Stimulated activated CD8-positive, alpha-beta memory T cell treated with anti-CD3 and anti-CD28 coated beads, Interleukin-4, amount 100 ng/mL, for 24 hours (primary cell): ENCODE results near the gene ASMTL.
"Not testable (repeated sequence)": the region's sequence is repeated elsewhere in the genome, so short reads cannot be mapped to it uniquely, and the experiment has no call there.

Experiments used
- DNase-seq: peaks from one replicate; pipeline ENCODE4 v3.0.0-alpha.2; 2020; ENCODE audit warnings: low read depth

The ASMTL gene, protein sequence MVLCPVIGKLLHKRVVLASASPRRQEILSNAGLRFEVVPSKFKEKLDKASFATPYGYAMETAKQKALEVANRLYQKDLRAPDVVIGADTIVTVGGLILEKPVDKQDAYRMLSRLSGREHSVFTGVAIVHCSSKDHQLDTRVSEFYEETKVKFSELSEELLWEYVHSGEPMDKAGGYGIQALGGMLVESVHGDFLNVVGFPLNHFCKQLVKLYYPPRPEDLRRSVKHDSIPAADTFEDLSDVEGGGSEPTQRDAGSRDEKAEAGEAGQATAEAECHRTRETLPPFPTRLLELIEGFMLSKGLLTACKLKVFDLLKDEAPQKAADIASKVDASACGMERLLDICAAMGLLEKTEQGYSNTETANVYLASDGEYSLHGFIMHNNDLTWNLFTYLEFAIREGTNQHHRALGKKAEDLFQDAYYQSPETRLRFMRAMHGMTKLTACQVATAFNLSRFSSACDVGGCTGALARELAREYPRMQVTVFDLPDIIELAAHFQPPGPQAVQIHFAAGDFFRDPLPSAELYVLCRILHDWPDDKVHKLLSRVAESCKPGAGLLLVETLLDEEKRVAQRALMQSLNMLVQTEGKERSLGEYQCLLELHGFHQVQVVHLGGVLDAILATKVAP

DNA sequence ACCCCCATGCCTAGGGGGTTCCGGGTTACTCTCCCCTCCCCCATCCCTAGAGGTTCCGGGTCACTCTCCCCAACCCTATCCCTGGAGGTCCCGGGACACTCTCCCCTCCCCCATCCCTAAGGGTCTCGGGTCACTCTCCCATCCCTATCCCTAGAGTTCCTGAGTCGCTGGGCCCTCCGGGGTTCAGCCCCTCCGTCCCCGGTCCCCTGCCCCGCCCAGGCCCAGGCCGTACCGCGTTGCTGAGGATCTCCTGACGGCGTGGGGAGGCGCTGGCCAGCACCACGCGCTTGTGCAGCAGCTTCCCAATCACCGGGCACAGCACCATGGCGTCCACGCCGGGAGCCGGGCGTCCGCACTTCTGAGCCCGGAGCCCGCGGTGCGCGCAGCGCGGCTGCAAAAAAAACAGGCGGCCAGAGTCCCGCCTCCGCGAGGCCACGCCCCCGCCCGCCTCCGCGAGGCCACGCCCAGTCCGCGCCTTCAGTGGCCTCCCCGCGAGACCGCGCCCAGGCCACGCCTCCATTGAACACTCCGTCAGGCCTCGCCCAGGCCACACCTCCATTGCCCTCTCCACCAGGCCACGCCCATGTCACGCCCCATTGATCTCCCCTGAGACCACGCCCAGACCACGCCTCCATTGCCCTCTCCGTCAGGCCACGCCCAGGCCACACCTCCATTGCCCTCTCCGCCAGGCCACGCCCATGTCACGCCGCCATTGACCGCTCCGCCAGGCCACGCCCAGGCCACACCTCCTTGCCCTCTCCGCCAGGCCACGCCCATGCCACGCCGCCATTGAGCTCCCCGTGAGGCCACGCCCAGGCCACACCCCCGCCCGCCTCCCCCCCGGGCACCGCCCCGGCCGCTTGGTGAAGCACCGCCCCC lies at the start of gene ASMTL:
Gene ASMTL (minus strand): TSS at position 394 of the 879 bp plus-strand sequence. CDS start 69 bp downstream, at position 325.
- DNase-seq = peak; percentile 100

DNA sequence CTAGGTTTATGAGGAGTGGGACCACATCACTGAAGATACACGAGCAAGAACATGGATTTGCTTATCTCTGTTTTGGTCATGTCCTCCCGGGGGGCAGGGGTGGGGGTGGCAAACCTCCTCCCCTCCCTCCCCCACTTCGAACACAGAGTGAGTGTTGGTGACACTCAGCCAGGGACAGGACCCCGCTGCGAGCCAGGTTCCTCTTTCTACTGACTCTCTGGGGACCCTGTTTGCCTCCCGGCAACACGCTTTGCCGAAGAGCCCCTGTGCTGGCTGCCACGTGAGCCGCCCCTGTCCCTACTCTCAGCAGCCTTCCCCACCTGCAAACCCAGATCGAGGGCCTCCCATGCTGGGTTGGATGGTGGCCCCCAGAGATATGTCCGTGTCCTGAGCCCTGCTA lies 49.5 kb upstream of the ASMTL start:
- DNase-seq = no peak

DNA sequence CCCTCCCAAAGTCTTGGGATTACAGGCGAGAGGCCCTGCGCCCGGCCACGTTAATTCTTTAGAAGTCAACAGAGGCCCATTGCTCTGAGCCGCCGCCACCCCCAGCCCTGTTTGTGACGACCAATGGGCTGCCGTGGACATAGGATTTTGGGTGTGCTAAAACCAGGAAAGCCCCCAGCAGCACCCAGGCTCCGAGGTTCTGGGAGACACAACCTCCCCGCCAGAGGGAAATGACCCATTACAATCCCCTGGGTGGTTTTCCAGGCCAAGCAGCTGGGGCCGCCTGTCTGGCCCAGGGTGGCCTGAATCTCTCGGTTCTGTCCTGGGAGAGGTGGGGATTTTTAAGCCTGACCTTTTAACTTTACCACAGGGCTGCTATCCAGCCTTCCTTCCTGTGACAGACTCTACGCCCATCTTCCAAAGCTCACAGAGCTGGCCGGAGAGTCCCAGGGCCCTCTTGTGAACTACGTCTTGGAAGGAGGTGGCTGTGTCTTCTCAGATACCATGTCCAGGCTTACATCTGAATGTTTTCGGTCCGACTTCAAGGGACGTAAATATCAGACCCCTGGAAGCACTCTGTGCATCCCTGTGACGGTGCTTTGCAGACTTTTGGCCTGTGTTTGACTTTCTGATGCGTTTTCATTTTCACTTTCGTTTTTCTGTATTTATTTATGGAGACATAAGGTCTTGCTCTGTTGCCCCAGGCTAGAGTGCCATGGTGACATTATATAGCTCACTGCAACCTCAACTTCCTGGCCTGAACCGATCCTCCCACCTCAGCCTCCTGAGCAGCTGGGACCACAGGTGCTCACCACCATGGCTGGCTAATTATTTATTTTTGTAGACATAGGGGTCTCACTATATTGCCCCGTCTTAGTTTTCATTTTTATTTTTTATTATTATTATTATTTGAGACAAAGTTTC lies 48.3 kb upstream of the ASMTL start:
- no peak for DNase-seq

DNA sequence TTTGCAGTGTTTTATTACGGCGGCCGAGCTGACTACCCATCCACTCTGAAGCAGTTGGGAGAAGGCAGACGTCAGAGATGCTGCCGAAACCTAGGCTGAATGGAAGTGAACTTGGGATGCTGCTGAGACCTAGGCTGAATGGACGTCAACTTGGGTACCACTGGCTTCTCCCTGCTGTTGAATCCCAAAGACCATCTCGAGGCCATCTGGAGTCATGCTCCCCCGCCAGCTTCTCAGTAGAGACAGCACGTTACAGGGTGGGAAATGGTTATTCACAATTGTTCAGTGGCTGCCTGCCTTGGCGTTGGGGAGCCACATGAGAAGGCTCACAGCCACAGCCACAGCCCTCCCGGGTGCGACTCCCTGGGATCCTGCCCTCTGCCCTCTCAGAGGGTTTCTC lies 43.4 kb upstream of the ASMTL start:
- DNase-seq = no peak

DNA sequence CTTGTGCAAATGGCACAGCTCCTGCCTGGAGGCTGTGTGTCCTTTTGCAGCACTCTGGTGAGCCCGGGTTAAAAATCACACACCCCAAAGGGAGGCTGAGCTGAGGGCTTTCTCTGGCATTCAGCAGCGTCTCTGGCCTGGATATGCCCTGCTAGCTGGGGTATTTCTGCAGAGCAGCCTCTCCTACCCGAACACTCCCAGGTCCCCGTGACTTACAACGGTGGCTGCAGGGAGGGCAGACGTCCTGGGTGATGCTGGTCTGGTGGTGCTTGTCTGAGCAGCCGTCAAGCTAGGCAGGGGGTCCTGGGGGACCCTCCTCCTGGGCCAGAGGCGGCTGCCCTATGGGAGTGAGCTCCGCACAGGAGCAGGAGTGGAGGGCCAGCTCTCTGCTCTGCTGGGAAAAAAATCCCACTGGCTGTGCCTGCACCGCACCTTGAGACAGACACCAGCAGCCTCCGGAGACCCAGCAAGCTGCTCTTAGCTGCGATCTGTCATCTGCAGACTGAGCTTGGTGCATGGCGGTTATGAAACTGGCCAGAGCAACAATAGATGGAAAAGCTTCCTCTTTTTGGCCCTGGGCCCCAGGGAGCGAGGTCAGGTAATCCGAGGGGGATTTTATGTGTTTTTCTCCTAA lies 41.3 kb upstream of the ASMTL start:
- DNase-seq = no peak

DNA sequence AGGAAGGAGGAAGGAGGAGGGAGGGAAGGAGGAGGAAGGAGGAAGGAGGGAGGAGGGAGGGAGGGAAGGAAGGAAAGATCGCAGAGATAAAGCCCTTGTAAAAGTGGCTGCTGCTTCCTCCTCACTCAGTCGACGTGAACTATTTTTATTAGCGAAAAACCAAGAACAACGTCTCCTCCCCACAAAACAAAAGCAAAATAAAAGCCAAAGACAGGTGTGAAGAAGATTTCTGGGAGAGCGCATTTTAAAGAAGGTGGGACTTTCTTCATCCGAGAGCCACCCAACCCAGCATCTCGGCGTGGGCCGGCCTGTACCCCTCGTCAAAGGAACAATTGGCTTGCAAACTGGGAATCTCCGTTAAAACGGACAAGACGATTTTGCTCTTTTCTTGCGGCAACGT lies 40.7 kb upstream of the ASMTL start:
- no peak for DNase-seq

DNA sequence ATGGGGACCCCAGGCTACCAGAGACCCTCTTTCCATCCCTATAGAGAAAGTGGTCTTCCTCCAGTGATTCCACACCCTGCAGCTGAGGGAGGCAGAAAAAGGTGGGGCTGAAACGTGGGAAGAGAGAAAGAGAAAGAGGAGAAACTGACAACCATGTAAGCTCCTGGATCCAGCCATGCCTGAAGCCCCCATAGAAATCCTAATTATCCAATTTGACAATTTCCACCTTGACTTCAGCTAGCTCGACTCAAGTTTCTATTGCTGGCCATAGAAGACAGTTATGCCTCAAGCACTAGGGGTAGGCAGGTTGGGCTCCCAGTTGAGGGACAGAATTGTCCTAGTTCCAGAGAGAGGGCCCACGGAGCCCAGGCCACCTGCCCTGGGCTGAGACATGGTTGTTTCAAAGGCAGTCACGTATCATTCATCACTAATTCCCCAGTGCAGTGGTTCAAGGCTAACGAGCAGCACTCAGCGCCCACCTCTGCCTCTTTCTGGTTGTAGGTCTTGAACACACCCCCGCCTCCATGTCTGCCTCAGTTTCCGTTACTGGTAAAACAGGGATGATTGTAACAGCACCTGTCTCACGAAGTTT lies 39.8 kb upstream of the ASMTL start:
- DNase-seq = no peak

DNA sequence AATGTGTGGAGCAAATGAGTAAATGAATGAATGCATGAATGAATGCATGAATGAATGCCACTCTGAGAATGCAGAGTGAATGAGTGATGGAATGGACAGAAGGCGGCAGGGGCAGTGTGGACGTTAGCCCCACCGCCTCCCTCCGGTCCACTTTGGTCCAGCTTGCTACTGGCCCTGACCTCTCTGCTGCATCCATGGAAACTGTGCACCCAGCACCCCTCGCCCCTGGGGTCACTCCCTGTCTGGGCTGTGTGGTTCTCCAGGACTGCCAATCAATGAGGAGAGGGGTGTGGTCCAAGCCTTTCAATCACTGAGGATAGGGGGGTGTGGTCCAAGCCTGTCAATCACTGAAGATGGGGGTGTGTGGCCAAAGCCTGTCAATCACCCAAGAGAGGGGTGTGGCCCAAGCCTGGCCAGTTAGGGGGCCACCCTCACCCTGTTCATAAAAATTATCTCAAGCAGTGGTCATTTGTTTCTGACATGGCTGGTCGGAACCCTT lies 39.2 kb upstream of the ASMTL start:
- peak; percentile 37 for DNase-seq

DNA sequence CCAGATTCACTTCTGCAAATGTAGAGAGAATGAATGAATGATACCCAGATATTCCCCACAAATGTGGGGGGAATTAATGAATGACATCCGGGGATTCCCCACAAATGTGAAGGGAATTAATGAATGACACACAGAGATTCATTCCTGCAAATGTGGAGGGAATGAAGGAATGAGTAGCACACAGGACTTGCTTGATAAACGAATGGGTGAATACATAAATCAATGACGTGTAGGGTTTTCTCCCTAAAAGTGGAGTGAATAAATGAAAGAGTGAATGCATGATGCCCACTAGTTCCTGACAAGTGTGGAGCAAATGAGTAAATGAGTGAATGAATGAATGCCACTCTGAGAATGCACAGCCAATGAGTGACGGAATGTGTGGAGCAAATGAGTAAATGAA lies 38.5 kb upstream of the ASMTL start:
- not testable (repeated sequence) for DNase-seq

DNA sequence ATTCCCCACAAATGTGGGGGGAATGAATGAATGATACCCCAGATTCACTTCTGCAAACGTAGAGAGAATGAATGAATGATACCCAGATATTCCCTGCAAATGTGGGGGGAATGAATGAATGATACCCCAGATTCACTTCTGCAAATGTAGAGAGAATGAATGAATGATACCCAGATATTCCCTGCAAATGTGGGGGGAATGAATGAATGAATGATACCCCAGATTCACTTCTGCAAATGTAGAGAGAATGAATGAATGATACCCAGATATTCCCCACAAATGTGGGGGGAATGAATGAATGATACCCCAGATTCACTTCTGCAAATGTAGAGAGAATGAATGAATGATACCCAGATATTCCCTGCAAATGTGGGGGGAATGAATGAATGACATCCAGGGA lies 38.0 kb upstream of the ASMTL start:
- not testable (repeated sequence) for DNase-seq

DNA sequence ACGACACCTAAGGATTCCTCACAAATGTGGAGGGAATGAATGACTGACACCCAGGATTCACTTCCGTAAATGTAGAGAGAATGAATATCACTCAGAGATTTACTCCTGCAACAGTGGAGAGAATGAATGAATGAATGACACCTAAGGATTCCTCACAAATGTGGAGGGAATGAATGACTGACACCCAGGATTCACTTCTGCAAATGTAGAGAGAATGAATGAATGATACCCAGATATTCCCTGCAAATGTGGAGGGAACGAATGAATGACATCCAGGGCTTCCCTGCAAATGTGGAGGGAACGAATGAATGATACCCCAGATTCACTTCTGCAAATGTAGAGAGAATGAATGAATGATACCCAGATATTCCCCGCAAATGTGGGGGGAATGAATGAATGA lies 36.6 kb upstream of the ASMTL start:
- not testable (repeated sequence) for DNase-seq

DNA sequence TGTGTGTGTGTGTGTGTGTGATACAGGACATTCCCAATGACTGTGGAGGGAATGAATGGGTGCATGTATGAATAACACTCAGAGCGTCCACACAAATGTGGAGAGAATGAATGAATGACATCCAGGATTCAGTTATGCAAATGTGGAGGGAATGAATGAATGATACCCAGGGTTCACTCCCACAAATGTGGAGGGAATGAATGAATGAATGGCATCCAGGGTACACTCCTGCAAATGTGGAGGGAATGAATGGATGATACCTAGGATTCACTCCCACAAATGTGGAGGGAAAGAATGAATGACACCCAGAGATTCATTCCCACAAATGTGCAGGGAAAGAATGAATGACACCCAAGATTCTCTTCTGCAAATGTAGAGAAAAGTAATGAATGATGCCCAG lies 36.0 kb upstream of the ASMTL start:
- DNase-seq = no peak

DNA sequence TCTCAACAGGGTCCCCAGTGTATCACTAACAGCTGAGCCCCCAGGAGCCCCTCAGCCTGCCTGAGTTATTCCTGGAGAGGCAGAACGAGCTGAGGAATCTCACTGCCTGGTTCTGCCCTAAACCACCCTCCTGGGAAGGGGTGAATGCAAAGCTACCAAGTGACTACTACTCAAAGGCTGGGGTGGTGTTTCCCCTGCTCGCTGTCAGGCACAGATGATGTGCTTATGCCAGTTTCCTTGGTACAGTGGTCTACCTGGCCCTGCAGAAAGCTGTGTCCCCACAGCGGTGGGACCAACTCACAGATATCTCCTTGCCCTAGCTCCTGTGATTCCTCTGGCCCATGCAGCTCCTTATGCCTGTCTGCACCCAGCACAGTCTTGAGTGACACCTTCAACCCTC lies 35.4 kb upstream of the ASMTL start:
- no peak for DNase-seq

DNA sequence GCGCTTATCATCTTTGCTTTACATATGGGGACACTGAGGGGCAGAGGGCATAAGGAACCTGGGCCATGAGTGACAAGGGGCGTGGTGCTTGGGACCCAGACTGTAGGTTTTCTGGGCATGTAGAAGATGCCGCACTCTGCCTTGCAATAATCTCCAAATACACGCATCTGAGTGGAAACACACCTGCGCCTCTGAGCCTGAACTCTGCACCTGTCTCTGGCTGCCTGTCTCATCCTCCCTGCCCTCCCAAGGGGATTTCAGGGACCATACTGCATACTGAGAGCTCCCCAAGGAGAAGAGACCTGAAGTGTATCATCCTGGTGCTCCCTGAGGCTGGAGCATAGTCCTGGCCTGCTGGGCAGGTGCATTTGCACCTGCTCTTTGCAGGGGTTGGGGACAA lies 34.7 kb upstream of the ASMTL start:
- DNase-seq = no peak

DNA sequence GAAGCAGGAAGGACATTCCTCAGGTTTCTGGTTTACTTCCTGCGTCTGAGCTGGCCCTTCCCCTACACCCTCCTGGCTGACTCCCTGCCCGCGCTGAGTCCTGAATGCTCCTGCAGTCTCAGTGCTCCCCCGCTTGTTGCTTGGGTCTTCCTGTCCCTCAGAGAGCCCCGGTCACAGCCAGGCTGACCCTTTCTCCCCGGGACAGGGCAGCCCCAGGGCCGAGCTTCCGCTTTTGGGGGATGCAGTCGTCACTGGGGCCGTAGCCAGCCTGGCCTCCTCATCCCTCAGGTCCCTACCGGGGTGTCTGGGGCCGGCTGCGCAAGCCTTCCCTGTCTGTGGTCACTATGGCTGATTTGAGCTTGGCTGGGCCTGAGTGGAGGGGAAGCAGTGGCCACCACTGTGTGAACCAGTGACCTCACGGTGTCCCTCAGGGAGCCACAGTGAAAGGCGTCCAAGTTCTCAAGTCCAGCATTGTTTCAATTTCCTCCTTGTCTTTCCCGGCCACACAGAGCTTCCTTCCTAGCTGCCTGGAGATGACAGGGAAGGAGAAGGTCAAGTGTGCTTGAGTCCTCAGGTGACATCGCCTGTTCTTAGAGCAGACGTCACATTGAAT lies 34.1 kb upstream of the ASMTL start:
- no peak for DNase-seq

DNA sequence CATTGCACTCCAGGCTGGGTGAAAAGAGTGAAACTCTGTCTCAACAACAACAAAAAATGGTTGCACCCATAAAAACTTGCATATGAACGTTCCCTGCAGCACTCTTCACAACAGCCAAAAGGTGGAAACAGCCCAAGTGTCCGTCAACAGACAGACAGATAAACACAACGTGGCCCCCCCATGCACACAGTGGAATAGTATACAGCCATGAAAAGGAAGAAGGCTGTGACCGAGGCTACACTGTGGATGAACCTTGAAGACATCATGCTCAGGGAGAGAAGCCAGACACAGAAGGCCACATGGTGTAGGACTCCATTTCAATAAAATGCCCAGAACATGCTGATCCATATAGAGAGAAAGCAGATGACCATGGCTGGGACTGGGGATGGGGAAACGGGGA lies 33.5 kb upstream of the ASMTL start:
- DNase-seq = no peak

DNA sequence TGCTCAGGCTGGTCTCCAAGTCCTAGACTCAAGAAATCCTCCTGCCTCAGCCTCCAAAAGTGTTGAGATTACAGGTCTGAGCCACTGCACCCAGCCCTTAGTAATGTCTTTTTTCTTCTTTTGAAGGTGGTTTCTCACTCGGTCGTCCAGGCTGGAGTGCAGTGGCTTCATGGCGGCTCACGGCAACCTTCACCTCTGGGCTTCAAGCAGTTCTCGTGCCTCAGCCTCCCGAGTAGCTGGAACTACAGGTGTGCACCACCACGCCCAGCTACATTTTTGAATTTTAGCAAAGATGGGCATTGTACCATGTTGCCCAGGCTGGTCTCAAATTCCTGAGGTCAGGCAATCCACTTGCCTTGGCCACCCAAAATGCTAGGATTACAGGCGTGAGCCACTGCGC lies 32.3 kb upstream of the ASMTL start:
- DNase-seq = no peak

DNA sequence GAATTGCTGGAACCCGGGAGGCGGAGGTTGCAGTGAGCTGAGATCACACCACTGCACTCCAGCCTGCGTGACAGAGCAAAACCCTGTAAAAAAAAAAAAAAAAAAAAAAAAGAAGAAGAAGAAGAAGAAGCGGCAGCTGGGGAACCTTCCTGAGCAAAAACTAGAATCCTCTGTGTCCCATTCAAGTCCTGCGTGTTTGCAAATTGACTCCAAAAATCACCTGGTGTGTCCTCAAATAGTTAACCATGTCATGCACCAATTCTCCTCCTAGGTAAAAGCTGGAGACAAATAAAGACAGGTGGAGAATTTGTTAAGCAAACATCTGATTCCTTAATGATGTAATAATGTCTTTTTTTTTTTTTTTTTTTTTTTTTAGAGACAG lies 31.9 kb upstream of the ASMTL start:
- no peak for DNase-seq

DNA sequence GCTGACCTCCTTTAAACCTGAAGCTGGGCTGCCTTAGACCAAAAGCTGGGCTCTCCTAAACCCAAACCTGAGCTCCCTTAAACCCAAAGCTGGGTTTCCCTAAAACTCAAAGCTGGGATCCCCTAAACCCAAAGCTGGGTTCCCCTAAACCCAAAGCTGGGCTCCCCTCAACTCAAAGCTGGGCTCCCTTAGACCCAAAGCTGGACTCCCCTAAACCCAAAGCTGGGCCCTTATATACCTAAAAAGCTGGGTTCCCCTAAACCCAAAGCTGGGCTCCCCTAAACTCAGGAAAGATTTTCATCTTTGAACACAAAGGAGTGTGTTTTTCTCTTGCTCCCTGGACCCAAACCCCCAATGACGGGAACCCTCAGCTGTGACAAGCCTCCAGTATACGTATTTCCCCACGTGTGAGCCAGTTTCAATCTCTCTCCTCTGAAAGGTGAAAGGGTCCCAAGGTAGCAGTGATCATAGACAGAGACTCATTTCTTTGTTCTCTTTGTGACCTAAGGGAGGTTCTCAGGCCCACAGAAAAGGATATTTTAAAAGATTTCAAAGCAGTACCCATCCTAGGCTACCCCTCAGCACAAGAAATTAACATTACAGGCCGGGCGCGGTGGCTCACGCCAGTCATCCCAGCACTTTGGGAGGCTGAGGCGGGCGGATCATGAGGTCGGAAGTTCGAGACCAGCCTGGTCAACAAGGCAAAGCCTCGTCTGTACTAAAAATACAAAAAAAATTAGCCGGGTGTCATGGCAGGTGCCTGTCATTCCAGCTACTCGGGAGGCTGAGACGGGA lies 31.3 kb upstream of the ASMTL start:
- DNase-seq = no peak
